ENCODE data around the gene ANKRD11.
"Not testable (repeated sequence)": the region's sequence is repeated elsewhere in the genome, so short reads cannot be mapped to it uniquely, and the experiment has no call there.

Gene ANKRD11

GRCh38 chr16:89428605-89429004, 61.8 kb downstream of the ANKRD11 start:
- not testable (repeated sequence) for DNase-seq (ENCODE audit: low read depth)

DNA sequence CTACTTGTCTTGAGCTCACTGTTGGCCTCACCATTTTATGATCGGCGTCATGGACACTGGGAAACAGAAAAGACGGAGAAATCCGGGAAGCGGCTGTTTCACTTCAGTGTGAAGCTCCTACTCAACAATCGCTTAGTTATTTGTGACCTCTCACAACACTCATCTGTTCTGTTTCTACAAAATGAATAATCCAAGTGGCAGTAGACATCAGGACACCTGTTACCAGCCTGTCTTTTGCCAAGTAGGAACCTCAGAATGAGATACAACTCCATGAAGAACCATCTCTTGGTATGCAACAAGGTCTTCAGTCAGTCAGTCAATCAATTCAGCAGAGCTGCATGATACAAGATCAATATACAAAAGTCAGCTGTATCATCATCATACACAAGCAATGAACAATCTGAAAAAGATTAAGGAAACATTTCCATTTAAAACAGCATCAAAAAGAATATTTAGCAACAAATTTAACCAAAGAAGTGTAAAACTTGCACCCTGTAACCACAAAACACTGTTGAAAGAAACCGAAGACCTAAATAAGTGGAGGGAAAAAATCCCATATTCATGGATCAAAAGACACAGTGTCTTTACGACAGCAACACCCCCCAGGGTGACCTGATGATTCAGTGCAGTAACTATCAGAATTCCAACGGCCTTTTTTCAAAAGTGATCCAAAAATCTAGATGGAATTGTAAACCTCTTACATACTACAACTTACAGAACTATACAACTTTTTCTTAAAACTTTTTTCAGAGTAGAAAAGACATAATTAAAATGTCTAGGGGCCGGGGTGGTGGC, 63.4 kb downstream of the ANKRD11 start:
- DNase-seq (ENCODE audit: low read depth), result peak; percentile 75

DNA sequence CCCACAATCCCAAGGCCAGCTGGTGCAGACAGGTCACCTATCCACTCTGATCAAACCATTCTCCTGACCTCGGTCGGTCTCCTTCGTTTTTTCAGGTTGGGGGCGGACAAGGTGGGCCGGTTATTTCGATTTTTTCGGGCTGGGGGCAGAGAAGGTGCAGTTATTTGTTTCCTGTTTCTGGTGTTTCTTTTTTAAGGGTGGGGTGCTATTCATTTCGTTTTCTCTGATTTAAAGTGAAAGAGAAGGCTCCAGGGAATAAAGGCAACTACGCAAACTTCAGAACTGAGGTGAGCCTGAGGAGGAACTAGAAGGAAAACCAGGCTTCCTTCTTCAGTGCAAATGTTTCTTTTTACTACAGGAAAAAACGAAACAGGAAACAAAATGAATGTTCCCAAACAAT, 64.8 kb downstream of the ANKRD11 start:
- no peak for DNase-seq (ENCODE audit: low read depth)

DNA sequence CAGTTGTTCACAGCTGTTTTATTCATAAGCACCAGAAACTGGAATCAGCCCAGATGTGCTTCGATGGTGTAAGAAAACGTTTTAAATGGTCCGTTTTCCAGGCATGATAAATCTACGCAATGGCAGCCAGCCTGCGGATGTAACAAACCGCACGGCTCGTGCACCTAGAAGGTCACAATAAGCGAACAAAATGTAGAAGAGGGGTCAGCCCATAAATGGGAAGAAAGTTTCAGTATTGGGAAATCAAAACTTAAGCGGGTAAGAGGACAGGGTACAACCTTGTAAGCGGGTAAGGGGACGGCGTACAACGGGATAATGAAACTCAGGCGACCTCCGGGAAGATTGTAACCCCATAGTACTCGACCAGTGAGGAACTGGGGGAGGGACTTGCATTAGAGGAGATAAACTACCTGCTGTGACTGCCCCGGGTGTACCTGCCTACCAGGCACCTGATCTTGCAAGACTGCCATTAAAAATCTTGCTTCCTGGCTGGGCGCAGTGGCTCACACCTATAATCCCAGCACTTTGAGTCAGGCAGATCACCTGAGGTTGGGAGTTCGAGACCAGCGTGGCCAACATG, 66.6 kb downstream of the ANKRD11 start:
- DNase-seq (ENCODE audit: low read depth), result no peak

DNA sequence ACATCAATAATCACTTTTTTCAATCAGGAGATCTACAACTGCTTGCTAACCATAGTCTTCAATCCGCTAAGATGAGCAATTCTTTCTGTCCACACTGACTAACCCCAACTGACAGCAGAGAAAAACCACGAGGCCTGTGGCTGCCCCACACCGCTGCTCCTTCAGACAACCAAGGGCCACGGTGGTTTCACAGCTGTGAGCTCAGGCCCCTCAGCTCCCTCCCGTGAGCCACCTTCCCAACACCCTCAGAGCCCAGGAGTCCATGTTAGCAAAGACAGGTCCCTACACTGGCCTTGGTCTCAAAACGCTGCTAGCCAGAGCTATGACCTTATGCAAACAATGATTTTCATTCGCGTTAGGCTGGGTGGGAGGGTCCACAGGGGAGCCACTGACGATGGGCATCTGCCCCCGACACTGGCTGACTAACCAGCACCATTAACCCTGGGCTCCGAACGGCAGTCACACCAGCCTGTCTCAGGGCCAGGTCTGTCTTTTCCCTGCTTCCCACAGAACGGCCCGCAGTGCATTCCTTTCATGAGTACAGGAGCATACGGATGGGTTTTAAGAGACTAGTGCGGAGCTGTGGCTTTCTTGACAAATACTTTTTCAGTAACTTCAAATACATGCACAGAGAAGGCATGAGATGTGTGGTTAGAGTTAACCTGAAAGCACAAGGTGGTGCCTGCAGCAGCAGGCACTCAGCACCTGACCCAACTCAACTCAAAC, 67.3 kb downstream of the ANKRD11 start:
- peak; percentile 81 for DNase-seq (ENCODE audit: low read depth)

DNA sequence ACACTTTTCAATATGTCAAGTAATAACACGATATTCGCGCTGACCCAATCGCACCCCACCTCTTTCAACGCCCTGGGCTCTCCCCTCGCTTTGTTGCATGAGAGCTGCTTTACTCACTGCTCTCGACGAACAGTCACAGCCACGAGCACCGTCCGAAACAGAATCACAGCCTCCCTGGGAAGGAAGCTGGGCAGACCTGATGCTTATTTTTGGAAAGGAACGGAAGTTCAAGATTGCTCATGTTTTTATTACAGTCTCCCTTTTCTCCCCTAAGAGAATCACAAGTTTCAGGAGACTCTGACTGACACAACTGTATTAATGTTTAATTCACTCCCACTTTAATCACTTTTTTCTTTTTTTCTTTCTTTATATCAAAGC, 67.8 kb downstream of the ANKRD11 start:
- peak; percentile 80 for DNase-seq (ENCODE audit: low read depth)

- not testable (repeated sequence) for DNase-seq (ENCODE audit: low read depth)
Observed at GRCh38 chr16:89421300-89421699, 69.1 kb downstream of the ANKRD11 start.

DNA sequence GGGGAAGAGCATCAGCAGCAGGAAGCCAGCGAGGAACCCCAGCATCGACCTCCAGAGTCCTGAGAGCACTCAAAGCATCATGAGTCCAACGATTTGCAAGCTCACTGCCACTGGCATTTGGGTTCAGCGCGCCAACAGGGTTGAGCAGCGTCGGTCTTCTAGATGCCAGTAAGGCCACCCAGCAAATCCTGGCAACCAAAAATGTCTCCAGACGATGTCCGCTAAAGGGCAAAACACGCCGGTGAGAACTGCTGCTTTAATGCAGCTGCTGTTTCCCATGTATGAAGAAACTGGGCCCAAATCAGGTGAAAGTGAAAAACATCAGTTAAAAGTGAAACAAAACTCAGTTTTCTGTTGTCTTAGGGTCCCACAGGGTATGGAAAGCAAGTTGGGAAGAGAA, 70.2 kb downstream of the ANKRD11 start:
- DNase-seq (ENCODE audit: low read depth), result no peak

- DNase-seq (ENCODE audit: low read depth), result no peak
Observed at GRCh38 chr16:89418352-89418751, 72.0 kb downstream of the ANKRD11 start.

- no peak for DNase-seq (ENCODE audit: low read depth)
Observed at GRCh38 chr16:89417352-89417751, 73.0 kb downstream of the ANKRD11 start.

DNA sequence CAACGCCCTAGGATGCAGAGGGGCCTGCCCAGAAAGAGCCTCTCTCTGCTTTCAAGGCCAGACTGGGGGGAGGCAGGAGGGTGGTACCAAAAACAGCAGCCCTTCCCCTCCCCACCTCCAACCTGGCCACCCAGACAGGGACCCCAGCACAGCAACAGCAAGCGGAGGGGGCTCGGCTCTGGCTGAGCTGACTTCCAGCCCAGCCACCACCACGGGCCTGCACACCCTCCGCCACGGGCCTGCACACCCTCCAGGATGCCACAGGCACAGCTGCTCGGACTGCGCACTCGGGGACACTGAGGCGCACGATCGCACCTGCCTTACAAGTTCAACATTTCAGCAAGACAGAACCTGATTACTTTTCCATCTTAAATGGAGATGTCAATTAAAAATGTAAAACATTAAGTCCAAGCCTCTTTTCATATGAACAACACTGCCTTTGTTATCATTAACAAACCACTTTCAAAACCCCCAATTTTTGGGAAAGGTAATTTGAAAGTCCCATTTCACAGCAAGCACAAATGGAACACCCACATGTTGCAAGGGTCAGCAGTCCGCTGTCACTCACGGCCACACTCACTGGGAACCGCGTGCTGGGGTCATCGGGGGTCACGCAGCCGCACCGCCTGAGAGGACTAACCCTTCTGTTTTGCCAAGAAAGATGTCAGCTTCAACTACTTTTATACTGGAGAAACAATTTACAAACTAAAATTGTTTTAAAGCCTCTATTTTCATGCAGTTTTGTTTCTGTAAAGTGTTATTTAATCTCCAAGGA, 76.4 kb downstream of the ANKRD11 start:
- DNase-seq (ENCODE audit: low read depth), result no peak

GRCh38 chr16:89412811-89413210, 77.5 kb downstream of the ANKRD11 start:
- no peak for DNase-seq (ENCODE audit: low read depth)

DNA sequence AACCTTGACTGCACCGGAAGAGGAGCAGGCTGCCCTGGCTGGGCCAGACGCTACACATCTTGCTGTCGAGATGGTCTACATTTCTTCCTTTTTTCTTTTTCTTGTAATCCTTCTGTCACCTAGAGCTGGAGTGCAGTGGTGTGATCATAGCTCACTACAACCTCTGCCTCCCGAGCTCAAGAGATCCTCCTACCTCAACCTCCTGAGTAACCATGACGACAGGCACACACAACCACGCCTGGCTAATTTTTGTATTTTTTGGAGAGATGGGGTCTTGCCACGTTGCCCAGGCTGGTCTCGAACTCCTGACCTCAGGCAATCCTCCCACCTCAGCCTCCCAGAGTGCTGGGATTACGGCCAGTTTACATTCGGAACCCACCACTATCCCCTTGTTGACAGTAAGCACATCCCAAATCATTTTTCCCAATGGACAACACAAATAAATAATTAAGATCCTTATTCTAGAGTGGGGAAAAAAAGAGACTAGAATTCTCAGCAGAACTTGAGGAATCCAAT, 79.0 kb downstream of the ANKRD11 start:
- DNase-seq (ENCODE audit: low read depth), result no peak

DNA sequence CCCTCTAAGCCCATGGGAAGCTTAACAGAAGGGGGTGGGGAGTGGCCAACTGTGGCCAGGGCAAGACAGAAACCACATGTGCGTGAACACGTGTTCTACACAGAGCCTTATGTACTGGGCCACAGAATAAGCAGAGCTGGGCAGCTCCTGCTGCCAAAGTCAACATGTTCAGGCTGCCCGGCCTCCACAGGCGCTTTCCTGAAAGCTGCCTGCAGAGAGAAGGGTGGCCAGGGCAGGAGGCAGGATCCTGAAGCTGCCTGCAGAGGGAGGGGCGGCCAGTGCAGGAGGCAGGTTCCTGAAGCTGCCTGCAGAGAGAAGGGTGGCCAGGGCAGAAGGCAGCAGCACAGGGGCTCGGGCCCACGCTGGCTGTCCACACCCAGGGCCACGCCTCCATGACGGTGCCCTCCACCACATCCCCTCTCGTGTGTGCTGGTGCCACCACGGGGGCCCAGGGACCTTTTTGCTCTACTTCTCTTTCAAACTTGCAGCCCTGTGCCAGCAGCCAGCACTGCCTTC, 79.5 kb downstream of the ANKRD11 start:
- peak; percentile 93 for DNase-seq (ENCODE audit: low read depth)

DNA sequence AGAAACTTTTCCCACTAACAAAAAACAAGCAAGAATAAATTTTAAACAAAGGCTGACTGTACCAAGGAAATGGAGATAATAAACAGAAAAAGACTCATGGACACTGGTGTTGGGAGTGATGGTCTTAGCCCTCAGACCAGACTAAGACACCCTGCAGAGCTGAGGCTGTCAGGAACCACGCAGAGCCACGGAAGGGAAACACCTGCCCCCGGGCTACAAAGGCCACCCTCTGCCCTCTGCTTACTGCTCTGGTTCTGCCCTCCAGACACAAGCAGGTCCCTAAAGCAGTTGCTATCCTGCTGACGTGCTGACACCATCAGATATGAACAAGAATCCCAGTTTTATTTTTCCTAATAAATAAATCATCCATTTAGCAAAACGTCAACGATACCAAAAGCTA, 80.0 kb downstream of the ANKRD11 start:
- no peak for DNase-seq (ENCODE audit: low read depth)

DNA sequence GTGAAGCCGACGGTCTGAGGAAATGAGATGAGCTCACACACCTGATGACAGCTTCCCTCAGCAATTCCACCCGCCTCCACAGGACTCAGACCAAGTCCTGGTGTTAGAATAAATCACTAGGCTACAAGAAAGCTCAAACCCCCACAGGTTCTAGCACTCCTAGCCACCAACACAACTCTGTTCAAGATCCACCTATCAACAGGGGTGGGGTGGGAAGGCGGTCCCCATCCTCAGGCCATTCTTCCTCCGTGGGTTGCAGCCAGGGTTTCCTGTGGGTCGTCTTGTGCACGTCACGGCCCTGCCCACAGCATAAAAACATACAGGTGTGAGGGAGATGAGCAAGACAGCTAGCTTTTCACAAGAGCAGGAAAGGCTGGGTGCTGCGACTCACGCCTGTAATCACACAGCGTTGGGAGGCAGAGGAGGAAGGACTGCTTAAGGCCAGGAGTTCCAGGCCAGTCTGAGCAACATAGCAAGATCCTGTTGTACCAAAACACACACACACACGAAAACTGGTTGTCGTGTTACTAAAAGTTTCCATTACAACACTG, 81.1 kb downstream of the ANKRD11 start:
- DNase-seq (ENCODE audit: low read depth), result peak; percentile 59

- no peak for DNase-seq (ENCODE audit: low read depth)
Observed at GRCh38 chr16:89408315-89408714, 82.0 kb downstream of the ANKRD11 start.

- peak; percentile 14 for DNase-seq (ENCODE audit: low read depth)
Observed at GRCh38 chr16:89407925-89408300, 82.4 kb downstream of the ANKRD11 start.

DNA sequence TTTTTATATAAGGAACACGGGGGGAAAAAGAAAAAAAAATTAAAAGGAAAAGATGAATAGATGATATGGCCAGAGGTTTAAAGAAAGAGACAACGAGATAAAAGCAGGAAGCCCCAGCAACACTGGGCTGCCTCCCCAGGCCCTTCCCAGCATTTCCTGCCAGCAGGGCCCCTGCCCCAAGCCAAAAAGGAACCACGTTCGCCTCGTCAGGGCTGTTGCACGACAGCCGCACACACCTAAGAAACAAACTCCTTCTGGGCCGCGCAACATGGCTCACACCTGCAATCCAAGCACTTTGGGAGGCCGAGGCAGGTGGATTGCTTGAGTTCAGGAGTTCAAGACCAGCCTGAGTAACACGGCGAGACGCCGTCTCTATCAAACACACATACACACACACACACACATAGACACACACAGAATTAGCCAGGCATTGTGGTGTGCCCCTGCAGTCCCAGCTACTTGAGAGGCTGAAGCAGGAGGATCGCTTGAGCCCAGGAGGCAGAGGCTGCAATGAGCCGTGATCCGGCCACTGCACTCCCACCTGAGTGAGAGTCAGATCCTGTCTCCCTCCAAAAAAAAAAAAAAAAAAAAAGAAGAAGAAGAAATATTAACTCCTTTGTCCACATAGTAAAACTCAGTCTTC, 83.0 kb downstream of the ANKRD11 start:
- DNase-seq (ENCODE audit: low read depth), result no peak

DNA sequence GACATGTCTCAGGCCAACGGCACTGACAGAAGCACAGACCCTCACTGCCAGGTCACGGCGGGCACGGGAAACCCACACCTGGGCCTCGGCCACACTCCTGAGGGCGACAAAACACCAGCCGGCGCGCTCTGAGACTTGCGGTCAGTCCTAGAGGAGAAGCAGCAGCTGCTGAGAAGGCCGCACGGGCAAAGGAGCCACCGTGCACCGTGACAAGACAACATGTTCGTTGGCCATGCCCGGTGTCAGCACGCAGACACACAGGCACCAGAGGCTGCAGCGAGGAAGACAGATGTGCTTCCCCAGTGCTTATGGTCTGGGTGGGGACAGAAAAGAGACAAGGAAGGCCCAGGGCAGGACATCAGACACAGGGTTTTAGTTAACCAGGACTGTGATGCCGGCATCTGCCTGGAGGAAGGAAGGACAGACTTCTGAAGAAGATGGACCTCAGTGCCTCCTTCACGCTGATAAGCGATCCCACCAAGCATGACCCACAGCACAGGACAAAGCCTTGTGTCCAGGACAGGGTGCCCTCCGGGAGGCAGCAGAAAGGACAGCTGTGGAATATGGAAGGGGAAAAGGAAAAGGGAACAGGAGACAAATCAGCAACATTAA, 84.0 kb downstream of the ANKRD11 start:
- no peak for DNase-seq (ENCODE audit: low read depth)

DNA sequence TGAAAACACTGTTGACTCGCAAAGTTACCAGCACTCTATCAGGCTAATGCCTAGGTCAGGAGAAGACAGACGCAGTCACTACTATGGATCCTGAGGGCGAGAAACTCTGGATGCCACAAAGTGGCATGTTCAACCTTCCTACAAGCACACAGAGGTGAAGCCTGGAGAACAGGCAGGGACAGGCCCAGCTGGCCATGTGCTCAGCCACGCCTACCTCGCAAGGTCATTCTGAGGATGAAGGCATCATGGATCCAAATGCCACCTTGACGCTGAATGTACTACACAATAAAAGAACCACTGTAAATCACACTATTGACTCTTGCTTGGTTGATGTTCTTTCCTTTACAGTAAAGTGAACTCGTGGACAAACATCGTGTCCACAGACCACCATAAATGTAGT, 85.8 kb downstream of the ANKRD11 start:
- no peak for DNase-seq (ENCODE audit: low read depth)
